Measurements from ENCODE around the gene RAPGEF2. TPM values are rescaled to one million over a fixed set of nuclear protein-coding genes. Genes with fewer than 3 reads are reported as not detected.

Gene RAPGEF2
- total and polyA plus RNA-seq, 2 donors (not counting 1 experiment from before 2014, with no cell fraction given) = 10.9 to 45.8 TPM

DNA sequence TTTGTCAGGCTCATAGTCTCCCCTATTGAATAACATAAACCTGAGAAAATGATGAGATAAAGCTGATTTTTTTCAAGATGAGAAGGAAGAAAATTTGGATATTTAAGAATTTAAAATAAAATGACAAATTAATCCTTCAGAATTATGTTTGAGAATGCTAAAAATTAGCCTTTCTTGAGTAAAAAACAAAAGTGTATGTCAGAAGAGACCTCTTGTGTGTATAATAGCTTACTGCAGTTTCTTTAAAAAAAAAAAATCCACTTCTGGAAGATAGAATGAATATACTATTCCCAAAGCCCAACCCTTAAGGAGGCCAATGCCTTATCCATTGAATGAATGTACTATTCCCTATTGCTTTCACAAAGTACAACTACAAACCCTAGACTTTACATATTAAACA lies 281.8 kb downstream of the RAPGEF2 start:
- Mint-ChIP-seq H3K4me1 (no peaks in the 10 kb centered on the region), H3K4me3 (no peak overlapping the region), H3K9me3 (ENCODE audit: insufficient read depth) (peaks cover 4% of the 10 kb centered on the region), H3K27me3 (peaks cover 7% of the 10 kb centered on the region), H3K27ac (no peak overlapping the region)
- Histone ChIP-seq H3K4me2 (replicated peaks; ENCODE audit: low read depth, low read length, poor library complexity, severe bottlenecking) (no peak overlapping the region), H3K79me2 (ENCODE audit: control insufficient read depth, insufficient read depth, low read length) (no peaks in the 10 kb centered on the region), H3K9me3 (ENCODE audit: control extremely low read depth in 1 of 3, control insufficient read depth in 2 of 3, insufficient read depth in 1 of 3, low read length in 2 of 3) (peaks cover 0 to under 1% (median 0%) of the 10 kb centered on the region in 3 donors), H3K4me3 (ENCODE audit: control extremely low read depth in 1 of 5, extremely low read depth in 1 of 5, insufficient read depth in 1 of 5, low read depth in 2 of 5, low read length in 4 of 5) (no peak overlapping the region), H3K36me3 (replicated peaks in 1 of 2; ENCODE audit: control extremely low read depth in 1 of 2, control insufficient read depth in 1 of 2, extremely low read depth in 1 of 2, insufficient read depth in 2 of 2, low read length in 1 of 2) (no peaks in the 10 kb centered on the region), H3K27ac (ENCODE audit: low read length in 2 of 2) (no peak overlapping the region), H4K20me1 (ENCODE audit: control insufficient read depth, insufficient read depth, low read length, poor library complexity, severe bottlenecking) (no peaks in the 10 kb centered on the region), H3K9ac (ENCODE audit: low read length) (no peak overlapping the region), H2AFZ (ENCODE audit: insufficient read depth, low read depth, low read length, poor library complexity, severe bottlenecking) (no peak overlapping the region), H3K4me1 (ENCODE audit: control insufficient read depth in 2 of 2, insufficient read depth in 2 of 2, low read length in 2 of 2) (no peaks in the 10 kb centered on the region), H3K27me3 (replicated peaks in 1 of 4; ENCODE audit: control extremely low read depth in 1 of 4, control insufficient read depth in 3 of 4, insufficient read depth in 4 of 4, low read length in 3 of 4) (peaks cover 0 to 6% (median 0%) of the 10 kb centered on the region in 4 experiments)
- intact Hi-C loops (cut with micrococcal nuclease) = no loop called here
- DNase-seq (no peak), ATAC-seq (ENCODE audit: low read depth) (no peak)
- ChIA-PET POLR2A (no interaction called here), CTCF (no interaction called here)
- no peak for TF ChIP-seq EZH2 (IDR thresholded peaks at IDR 0.05; ENCODE audit: borderline replicate concordance, insufficient read depth, low read depth, low read length, poor library complexity, severe bottlenecking)
- TF ChIP-seq, protein P1, sequence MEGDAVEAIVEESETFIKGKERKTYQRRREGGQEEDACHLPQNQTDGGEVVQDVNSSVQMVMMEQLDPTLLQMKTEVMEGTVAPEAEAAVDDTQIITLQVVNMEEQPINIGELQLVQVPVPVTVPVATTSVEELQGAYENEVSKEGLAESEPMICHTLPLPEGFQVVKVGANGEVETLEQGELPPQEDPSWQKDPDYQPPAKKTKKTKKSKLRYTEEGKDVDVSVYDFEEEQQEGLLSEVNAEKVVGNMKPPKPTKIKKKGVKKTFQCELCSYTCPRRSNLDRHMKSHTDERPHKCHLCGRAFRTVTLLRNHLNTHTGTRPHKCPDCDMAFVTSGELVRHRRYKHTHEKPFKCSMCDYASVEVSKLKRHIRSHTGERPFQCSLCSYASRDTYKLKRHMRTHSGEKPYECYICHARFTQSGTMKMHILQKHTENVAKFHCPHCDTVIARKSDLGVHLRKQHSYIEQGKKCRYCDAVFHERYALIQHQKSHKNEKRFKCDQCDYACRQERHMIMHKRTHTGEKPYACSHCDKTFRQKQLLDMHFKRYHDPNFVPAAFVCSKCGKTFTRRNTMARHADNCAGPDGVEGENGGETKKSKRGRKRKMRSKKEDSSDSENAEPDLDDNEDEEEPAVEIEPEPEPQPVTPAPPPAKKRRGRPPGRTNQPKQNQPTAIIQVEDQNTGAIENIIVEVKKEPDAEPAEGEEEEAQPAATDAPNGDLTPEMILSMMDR (IDR thresholded peaks at IDR 0.05) = no peak

DNA sequence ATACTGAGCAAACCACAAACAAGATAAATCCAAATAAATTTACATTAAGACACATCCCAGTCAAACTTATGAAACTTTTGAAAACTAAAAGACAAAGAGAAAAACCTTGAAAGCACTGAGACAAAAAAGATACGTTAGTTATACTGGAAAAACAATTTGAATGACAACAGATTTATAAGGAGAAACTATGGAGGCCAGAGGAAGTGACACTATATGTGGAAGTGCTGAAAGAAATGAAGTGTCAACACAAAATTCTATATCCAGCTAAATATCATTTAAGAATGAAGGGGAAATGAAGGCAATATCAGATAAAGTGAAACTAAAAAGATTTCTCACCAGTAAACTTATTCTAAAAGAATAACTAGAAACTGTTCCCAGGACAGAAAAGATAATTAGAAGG lies 283.7 kb downstream of the RAPGEF2 start:
- Histone ChIP-seq H4K20me1 (ENCODE audit: control insufficient read depth, insufficient read depth, low read length, poor library complexity, severe bottlenecking) (no peaks in the 10 kb centered on the region), H3K27me3 (replicated peaks in 1 of 4; ENCODE audit: control extremely low read depth in 1 of 4, control insufficient read depth in 3 of 4, insufficient read depth in 4 of 4, low read length in 3 of 4) (peaks cover 0 to 3% (median 0%) of the 10 kb centered on the region in 4 experiments), H2AFZ (ENCODE audit: insufficient read depth, low read depth, low read length, poor library complexity, severe bottlenecking) (no peak overlapping the region), H3K9ac (ENCODE audit: low read length) (no peak overlapping the region), H3K27ac (ENCODE audit: low read length in 2 of 2) (no peak overlapping the region), H3K4me3 (ENCODE audit: control extremely low read depth in 1 of 5, extremely low read depth in 1 of 5, insufficient read depth in 1 of 5, low read depth in 2 of 5, low read length in 4 of 5) (no peak overlapping the region), H3K79me2 (ENCODE audit: control insufficient read depth, insufficient read depth, low read length) (no peaks in the 10 kb centered on the region), H3K4me1 (ENCODE audit: control insufficient read depth in 2 of 2, insufficient read depth in 2 of 2, low read length in 2 of 2) (no peaks in the 10 kb centered on the region), H3K36me3 (replicated peaks in 1 of 2; ENCODE audit: control extremely low read depth in 1 of 2, control insufficient read depth in 1 of 2, extremely low read depth in 1 of 2, insufficient read depth in 2 of 2, low read length in 1 of 2) (no peaks in the 10 kb centered on the region), H3K9me3 (ENCODE audit: control extremely low read depth in 1 of 3, control insufficient read depth in 2 of 3, insufficient read depth in 1 of 3, low read length in 2 of 3) (peaks cover 0 to 4% (median 0%) of the 10 kb centered on the region in 3 donors), H3K4me2 (replicated peaks; ENCODE audit: low read depth, low read length, poor library complexity, severe bottlenecking) (no peak overlapping the region)
- Mint-ChIP-seq H3K4me3 (no peak overlapping the region), H3K4me1 (no peaks in the 10 kb centered on the region), H3K9me3 (ENCODE audit: insufficient read depth) (peaks cover 4% of the 10 kb centered on the region), H3K27me3 (peaks cover 12% of the 10 kb centered on the region), H3K27ac (no peak overlapping the region)
- ChIA-PET POLR2A (no interaction called here), CTCF (no interaction called here)
- intact Hi-C loops (cut with micrococcal nuclease) = no loop called here
- WGBS (ENCODE audit: insufficient coverage) = no CpG with 5 or more reads among the region's 1 CpG
- ATAC-seq (ENCODE audit: low read depth) (no peak), DNase-seq (no peak)
- TF ChIP-seq, protein P1 (IDR thresholded peaks at IDR 0.05) = no peak
- TF ChIP-seq EZH2 (IDR thresholded peaks at IDR 0.05; ENCODE audit: borderline replicate concordance, insufficient read depth, low read depth, low read length, poor library complexity, severe bottlenecking) = no peak

All from B cell (primary cell).